Liver (tissue), 9 donors: ENCODE measurements around the gene PAXIP1. TPM values are rescaled to one million over a fixed set of nuclear protein-coding genes. Genes with fewer than 3 reads are reported as not detected.

ENCODE experiments used
- DNase-seq: peaks from one replicate; pipeline ENCODE4 v3.0.0-alpha.2; 2017; ENCODE audit warnings: low spot score
- H3K27ac ChIP-seq, 2 donors: one replicate each; pipeline ENCODE4 v1.7.0; 2013; ENCODE audit warnings: inconsistent platforms in 2 of 2, low read length in 2 of 2, control low read depth in 1 of 2, low read depth in 1 of 2, mild to moderate bottlenecking in 1 of 2
- H3K27me3 ChIP-seq, 4 donors: one replicate each; pipeline versions ENCODE4 v1.6.1 to v1.7.0; 2013; ENCODE audit warnings: low read length in 3 of 4, inconsistent platforms in 1 of 4, mild to moderate bottlenecking in 1 of 4, moderate library complexity in 1 of 4; ENCODE audit not compliant: control insufficient read depth in 4 of 4, insufficient read depth in 4 of 4
- H3K36me3 ChIP-seq, 4 donors: one replicate each; pipeline versions ENCODE4 v1.6.1 to v1.7.0; 2013; ENCODE audit warnings: low read length in 3 of 4, mild to moderate bottlenecking in 3 of 4, low read depth in 1 of 4, moderate library complexity in 1 of 4; ENCODE audit not compliant: control insufficient read depth in 4 of 4, insufficient read depth in 3 of 4
- H3K4me1 ChIP-seq, 4 donors: one replicate each; pipeline versions ENCODE4 v1.6.1 to v1.7.0; 2013; ENCODE audit warnings: low read length in 3 of 4, mild to moderate bottlenecking in 3 of 4, moderate library complexity in 1 of 4; ENCODE audit not compliant: control insufficient read depth in 4 of 4, insufficient read depth in 4 of 4
- H3K4me3 ChIP-seq, 3 donors: one replicate each; pipeline versions ENCODE4 v1.6.1 to v1.7.0; 2013; ENCODE audit warnings: low read length in 3 of 3, control low read depth in 1 of 3, low read depth in 1 of 3, mild to moderate bottlenecking in 1 of 3
- H3K9ac ChIP-seq, 2 donors: one replicate each; pipeline ENCODE4 v1.7.0; 2013; ENCODE audit warnings: low read length in 2 of 2, mild to moderate bottlenecking in 2 of 2, moderate library complexity in 2 of 2, control low read depth in 1 of 2, low read depth in 1 of 2
- H3K9me3 ChIP-seq, 4 donors: one replicate each; pipeline versions ENCODE4 v1.6.1 to v1.7.0; 2013; ENCODE audit warnings: low read length in 3 of 4; ENCODE audit not compliant: control insufficient read depth in 4 of 4
- FOXA1 ChIP-seq: IDR thresholded peaks from 2 replicates; pipeline ENCODE4 v1.6.1; 2016; ENCODE audit warnings: antibody characterized with exemption
- FOXA2 ChIP-seq: IDR thresholded peaks from 2 replicates; pipeline ENCODE4 v1.6.1; 2016; ENCODE audit warnings: antibody characterized with exemption
- GABPA ChIP-seq, 2 donors: IDR thresholded peaks in 1 of 2; conservative IDR thresholded peaks in 1 of 2; 2 replicates each; pipeline ENCODE4 v1.6.1; 2016; ENCODE audit warnings: antibody characterized with exemption in 2 of 2, mild to moderate bottlenecking in 1 of 2, moderate library complexity in 1 of 2
- HNF4A ChIP-seq, 2 donors: conservative IDR thresholded peaks; 2 replicates each; pipeline ENCODE4 v1.6.1; 2016; ENCODE audit warnings: antibody characterized with exemption in 2 of 2, mild to moderate bottlenecking in 2 of 2
- HNF4G ChIP-seq: IDR thresholded peaks from 2 replicates; pipeline ENCODE4 v1.6.1; 2016; ENCODE audit warnings: antibody characterized with exemption
- JUND ChIP-seq, 2 donors: IDR thresholded peaks; 2 replicates each; pipeline ENCODE4 v1.6.1; 2016; ENCODE audit warnings: antibody characterized with exemption in 2 of 2
- MAX ChIP-seq: IDR thresholded peaks from 2 replicates; pipeline ENCODE4 v1.6.1; 2016; ENCODE audit warnings: antibody characterized with exemption
- NR2F2 ChIP-seq: IDR thresholded peaks from 2 replicates; pipeline ENCODE4 v1.6.1; 2016; ENCODE audit warnings: antibody characterized with exemption
- RAD21 ChIP-seq, 2 donors: IDR thresholded peaks; 2 replicates each; pipeline ENCODE4 v1.6.1; 2016; ENCODE audit warnings: antibody characterized with exemption in 2 of 2, mild to moderate bottlenecking in 2 of 2
- REST ChIP-seq: IDR thresholded peaks from 2 replicates; pipeline ENCODE4 v1.6.1; 2016; ENCODE audit warnings: antibody characterized with exemption, mild to moderate bottlenecking
- RXRA ChIP-seq, 2 donors: IDR thresholded peaks; 2 replicates each; pipeline ENCODE4 v1.6.1; 2017 to 2018; ENCODE audit warnings: antibody characterized with exemption in 2 of 2, mild to moderate bottlenecking in 1 of 2
- SP1 ChIP-seq: IDR thresholded peaks from 2 replicates; pipeline ENCODE4 v1.6.1; 2018; ENCODE audit warnings: antibody characterized with exemption, mild to moderate bottlenecking
- TAF1 ChIP-seq: conservative IDR thresholded peaks from 2 replicates; pipeline ENCODE4 v1.6.1; 2016; ENCODE audit warnings: antibody characterized with exemption, mild to moderate bottlenecking
- YY1 ChIP-seq: IDR thresholded peaks from 2 replicates; pipeline ENCODE4 v1.6.1; 2016; ENCODE audit warnings: antibody characterized with exemption, mild to moderate bottlenecking
- WGBS: extraction: QIAGEN DNeasy Blood & Tissue Kit; methylation state at CpG from one replicate; pipeline ENCODE4 v1.1.7; 2013; 5-methylcytosine and 5-hydroxymethylcytosine counted together
- polyA plus RNA-seq, 2 donors: library from polyadenylated mRNA; stranded (reverse) in 1 of 2; unstranded in 1 of 2; fragments of 200-250 nt in 1 of 2; fragments of >200 nt in 1 of 2; fragmentation: Nextera tagmentation in 1 of 2; extraction: Ambion mirVana in 1 of 2; gene quantifications; one replicate each; pipeline versions ENCODE4 v1.2.1 to v1.2.3, GENCODE V29; 2013 to 2015
- total RNA-seq, 2 donors: library from RNA; depleted of rRNA; stranded (reverse); fragments of >200 nt; gene quantifications; one replicate each; pipeline ENCODE4 v1.2.3, GENCODE V29; 2014
- TF ChIP-seq, protein P1 (sequence below): fragments of 150-350 bp; IDR thresholded peaks from 2 replicates; pipeline ENCODE4 v1.5.1; 2017; ENCODE audit warnings: improper control_type of control experiment, low read depth, low read length; ENCODE audit not compliant: missing input control
- TF ChIP-seq, protein P2 (sequence below): IDR thresholded peaks from 2 replicates; pipeline ENCODE4 v1.6.1; 2016; ENCODE audit warnings: antibody characterized with exemption
- donor health status: healthy.
- donor health status: healthy.
- donor health status: healthy.
- donor health status: healthy.
- donor health status: healthy.

PAXIP1 gene
- total and polyA plus RNA-seq, 4 donors, result 2.0 to 10.1 (median 5.8) TPM

DNA sequence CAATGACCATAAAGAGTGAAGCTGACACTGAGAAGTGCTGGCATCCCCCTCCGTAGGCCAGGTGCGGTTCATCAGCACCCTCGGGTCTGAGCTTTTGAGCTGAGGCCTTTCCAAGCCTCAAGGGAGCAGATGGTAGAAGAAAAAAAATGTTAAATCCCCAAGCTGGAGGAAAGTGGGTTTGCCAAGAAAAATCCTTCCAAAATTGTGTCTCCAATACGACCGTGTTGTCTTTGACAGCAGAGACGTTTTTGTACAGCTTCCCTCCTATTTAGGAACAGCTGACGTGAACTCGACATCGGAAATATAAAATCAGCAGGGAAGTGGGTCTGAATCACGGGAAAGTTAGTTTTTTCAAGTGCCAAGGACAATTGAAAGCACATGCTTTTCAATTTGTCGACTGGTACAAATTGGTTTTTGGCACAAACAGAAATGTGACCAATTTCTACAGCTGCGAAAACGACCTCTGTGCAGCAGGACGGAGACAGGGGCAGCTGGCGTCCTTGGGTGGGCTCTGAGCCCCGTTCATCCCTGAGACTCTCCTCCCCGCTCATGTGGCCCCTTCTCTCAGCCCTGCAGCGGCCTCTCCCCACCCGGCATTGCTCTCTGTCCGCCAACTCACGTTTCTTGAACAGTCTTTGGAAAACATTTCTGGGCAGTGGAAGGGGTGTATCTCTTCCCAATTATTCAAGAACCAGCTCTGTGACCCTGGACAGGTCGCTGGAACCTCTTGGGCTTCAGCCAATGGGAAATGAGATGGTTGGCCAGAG is 89.9 kb downstream of the PAXIP1 start:
- 80% methylated on average over 22 of the region's 22 CpGs for WGBS
- Histone ChIP-seq H3K27ac (no peak overlapping the region), H3K4me1 (peaks cover 1 to 8% (median 5%) of the 10 kb centered on the region in 4 donors), H3K9me3 (peaks cover 0 to 4% (median 1%) of the 10 kb centered on the region in 4 donors), H3K36me3 (no peaks in the 10 kb centered on the region), H3K9ac (no peak overlapping the region), H3K27me3 (no peaks in the 10 kb centered on the region), H3K4me3 (no peak overlapping the region)
- TF ChIP-seq MAX, result no peak
- no peak for DNase-seq

DNA sequence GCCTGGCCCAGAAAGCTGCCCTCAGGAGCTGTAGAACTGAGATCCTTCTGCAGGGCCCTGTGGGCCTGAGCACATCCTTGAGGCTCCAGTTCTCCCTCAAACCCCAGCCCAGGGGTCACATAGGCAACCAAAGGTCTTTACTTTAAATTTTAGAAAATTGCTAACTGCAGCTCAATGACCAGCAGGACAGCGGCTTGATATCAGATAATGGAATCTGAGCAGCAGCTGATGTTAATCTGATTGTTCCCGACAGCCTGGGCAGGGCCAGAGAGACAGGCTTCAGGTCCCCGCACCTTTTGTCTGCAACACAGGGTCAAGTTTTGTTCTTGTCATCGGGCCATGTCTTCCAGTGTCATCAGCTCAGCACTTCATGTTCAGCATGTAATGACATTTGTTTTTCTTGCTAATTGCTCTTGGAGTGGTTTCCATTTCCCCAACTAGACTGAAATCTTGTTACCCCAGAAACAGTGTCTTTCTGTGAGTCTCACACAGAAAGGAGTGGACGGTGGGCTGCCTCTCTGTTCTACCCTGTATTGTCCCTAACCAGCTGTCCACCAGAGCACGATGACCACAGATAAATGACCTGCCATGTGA is 91.0 kb downstream of the PAXIP1 start:
- H3K4me3 ChIP-seq, result no peak overlapping the region
- peaks cover 1 to 8% (median 5%) of the 10 kb centered on the region in 4 donors for H3K4me1 ChIP-seq
- no peaks in the 10 kb centered on the region for H3K27me3 ChIP-seq
- H3K9ac ChIP-seq, result no peak overlapping the region
- H3K27ac ChIP-seq, result no peak overlapping the region
- no peak for DNase-seq
- TF ChIP-seq, protein P1, sequence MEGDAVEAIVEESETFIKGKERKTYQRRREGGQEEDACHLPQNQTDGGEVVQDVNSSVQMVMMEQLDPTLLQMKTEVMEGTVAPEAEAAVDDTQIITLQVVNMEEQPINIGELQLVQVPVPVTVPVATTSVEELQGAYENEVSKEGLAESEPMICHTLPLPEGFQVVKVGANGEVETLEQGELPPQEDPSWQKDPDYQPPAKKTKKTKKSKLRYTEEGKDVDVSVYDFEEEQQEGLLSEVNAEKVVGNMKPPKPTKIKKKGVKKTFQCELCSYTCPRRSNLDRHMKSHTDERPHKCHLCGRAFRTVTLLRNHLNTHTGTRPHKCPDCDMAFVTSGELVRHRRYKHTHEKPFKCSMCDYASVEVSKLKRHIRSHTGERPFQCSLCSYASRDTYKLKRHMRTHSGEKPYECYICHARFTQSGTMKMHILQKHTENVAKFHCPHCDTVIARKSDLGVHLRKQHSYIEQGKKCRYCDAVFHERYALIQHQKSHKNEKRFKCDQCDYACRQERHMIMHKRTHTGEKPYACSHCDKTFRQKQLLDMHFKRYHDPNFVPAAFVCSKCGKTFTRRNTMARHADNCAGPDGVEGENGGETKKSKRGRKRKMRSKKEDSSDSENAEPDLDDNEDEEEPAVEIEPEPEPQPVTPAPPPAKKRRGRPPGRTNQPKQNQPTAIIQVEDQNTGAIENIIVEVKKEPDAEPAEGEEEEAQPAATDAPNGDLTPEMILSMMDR, result no peak
- TF ChIP-seq FOXA2 (no peak), GABPA (IDR thresholded peaks at IDR 0.05 in 1 of 2, conservative IDR thresholded peaks at IDR 0.05 in 1 of 2) (no peak), MAX (no peak), SP1 (no peak), TAF1 (no peak), NR2F2 (no peak), RXRA (IDR thresholded peaks at IDR 0.05) (no peak), FOXA1 (no peak)
- TF ChIP-seq, protein P2, sequence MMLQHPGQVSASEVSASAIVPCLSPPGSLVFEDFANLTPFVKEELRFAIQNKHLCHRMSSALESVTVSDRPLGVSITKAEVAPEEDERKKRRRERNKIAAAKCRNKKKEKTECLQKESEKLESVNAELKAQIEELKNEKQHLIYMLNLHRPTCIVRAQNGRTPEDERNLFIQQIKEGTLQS, result no peak
- H3K36me3 ChIP-seq, result no peaks in the 10 kb centered on the region
- WGBS, result 94% methylated on average over 6 of the region's 6 CpGs
- peaks cover 0 to 4% (median 1%) of the 10 kb centered on the region in 4 donors for H3K9me3 ChIP-seq

GRCh38 chr7:154911411-154911810 is 91.5 kb downstream of the PAXIP1 start:
- Histone ChIP-seq H3K27ac (no peak overlapping the region), H3K27me3 (no peaks in the 10 kb centered on the region), H3K9me3 (peaks cover 0 to 4% (median 1%) of the 10 kb centered on the region in 4 donors), H3K36me3 (no peaks in the 10 kb centered on the region), H3K4me3 (no peak overlapping the region), H3K4me1 (peaks cover 1 to 8% (median 5%) of the 10 kb centered on the region in 4 donors), H3K9ac (no peak overlapping the region)
- 96% methylated on average over 2 of the region's 2 CpGs for WGBS
- no peak for DNase-seq
- TF ChIP-seq GABPA (IDR thresholded peaks at IDR 0.05 in 1 of 2, conservative IDR thresholded peaks at IDR 0.05 in 1 of 2) (no peak), RXRA (IDR thresholded peaks at IDR 0.05) (no peak), FOXA1 (no peak), YY1 (no peak), TAF1 (no peak), RAD21 (IDR thresholded peaks at IDR 0.05) (no peak), HNF4G (no peak), SP1 (no peak), JUND (IDR thresholded peaks at IDR 0.05) (no peak), HNF4A (conservative IDR thresholded peaks at IDR 0.05) (no peak), MAX (no peak), REST (no peak), NR2F2 (no peak)
- TF ChIP-seq, protein P1, result no peak
- TF ChIP-seq, protein P2, result no peak
